NCI-H446 (cell line): ENCODE measurements around the gene MCTP1.
"Not testable (repeated sequence)": the region's sequence is repeated elsewhere in the genome, so short reads cannot be mapped to it uniquely, and the experiment has no call there.

Source experiments
- DNase-seq, 2 experiments: peaks; one replicate each; lab custom pipeline; 2025; lab: John Stamatoyannopoulos, UW

Gene MCTP1

DNA sequence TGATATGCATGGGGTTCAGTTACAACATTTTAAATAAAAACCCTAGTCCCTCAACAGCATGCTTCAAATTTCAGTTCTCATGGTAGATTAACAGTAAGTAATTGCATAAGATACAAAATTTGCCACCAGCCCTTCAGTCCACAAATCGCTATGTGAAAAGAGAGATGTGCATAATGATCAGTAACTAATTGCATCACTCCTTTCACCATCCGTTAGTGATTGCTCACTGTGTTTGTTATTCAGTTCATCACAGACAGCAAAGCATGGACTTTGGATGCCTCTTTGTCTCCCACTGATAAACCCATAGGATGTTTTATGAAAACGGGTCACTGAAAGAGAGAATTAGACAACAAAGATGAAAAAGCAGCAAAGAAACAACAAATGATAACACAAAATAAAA lies 103.2 kb downstream of the MCTP1 start:
- no peak for DNase-seq

DNA sequence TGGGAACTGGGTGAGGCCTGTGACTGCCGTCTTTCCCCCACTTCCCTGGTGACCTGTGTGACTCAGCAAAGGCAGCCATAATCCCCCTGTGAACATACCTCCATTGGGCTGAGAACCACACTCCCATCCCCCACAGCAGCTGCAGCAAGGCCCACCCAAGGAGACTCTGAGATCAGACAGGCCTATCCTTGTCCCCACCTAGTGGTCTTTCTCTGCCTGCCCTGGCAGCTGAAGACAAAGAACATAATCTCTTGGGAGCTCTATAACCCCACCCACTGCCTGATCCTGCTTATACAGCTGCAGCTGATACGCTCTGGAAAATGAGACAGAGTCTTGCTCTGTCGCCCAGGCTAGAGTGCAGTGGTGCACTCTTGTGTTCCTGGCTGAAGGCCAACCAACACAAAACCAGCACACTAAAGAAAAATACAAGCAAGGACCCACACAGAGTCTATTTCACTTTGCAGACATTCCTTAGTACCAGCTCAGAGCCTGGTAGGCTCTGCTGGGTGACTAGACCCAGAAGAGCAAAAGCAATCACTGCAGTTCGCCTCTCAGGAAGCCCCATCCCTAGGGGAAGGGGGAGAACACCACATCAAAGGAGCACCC lies 106.7 kb downstream of the MCTP1 start:
- DNase-seq: no peak

DNA sequence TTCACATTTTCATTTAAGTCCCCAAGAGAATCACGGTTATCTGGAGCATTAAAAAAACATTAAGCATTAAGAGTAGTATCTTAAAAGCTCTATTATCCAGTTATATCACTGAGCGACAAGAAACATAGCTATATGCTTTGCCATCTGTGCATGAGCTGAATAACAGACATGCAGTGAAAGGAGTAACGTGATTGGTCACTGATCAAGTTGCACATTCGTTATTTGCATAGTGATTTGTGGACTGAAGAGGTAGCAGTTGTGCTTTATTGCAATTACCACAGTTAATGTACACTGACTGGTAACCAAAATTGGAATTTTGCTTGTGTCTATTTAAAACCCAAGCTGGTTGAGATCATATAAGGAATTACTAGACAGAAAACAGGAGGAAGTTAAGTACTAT lies 107.4 kb downstream of the MCTP1 start:
- no peak for DNase-seq

DNA sequence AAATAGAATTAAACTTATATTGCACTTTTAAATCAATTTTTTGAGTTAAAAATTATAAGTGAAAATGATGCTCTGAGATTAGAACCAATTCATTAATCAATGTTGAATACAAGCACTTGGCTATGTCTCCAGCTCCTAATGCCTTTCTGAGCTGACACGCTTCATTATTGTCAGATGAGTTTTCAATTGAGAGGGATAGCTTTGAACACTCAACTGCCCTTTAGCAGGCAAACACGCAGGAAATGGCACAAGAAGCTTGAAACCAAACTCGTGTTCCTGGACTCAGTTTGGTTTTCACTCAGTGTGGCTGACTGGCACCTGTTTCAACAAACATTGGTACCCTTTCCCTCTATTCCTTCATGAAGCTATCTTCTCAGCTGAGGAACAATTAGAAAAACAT lies 109.8 kb downstream of the MCTP1 start:
- DNase-seq: no peak

DNA sequence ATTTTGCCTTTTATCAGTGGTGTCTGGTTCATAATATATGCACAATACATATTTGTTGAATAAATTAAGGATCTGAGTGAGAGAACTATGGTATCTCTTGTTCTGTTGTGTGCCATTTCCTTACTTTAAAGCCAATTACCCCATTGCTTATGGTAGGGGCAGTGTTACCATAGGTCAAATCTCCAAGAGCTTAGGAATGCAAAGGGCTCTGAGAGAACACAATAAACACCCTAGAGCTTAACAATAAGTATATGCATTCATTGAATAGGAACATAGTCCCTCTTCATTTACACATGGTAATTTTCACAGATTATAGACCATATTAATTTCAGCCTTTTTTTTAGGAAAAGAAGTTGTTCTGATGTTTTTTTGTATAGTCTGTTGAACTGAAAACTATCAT lies 112.2 kb downstream of the MCTP1 start:
- DNase-seq: no peak

DNA sequence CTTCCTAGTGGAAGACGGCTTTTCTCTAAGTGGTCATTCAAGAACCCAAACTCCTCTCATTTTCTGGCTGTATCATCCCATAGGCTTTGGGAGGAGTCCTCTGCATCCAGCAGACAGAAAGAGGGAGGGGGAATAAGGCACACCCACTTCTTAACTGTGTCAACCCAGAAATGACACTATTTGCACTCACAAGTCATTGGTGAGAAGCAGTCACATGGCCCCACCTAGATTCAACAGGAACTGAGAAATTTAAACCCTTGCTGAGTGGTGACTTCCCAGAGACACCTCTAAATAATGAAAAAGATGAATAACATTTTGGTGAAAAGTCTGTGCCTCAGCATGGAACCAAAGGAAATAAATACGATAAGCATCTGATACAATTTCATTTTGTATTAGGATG lies 120.0 kb downstream of the MCTP1 start:
- DNase-seq: no peak

DNA sequence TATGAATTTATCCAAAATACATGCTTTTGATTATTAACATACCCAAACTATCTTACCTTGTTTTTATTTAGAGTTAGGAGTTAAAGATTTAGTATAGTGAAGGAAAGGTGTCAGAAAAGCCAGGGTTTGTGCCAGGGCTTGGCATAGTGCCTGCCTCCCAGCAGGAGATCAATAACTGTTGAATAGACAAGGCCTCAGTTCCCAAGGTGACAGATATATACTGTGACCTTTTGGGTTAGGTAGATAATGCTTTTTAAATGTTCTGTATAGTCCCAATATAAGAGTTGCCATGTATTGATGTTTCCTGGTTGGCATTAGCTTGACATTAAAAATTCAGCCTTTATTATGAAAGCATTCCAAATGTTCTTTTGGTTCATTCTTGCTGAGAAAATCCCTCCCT lies 121.8 kb downstream of the MCTP1 start:
- peak in 1 of 2 experiments; percentile 22 for DNase-seq

DNA sequence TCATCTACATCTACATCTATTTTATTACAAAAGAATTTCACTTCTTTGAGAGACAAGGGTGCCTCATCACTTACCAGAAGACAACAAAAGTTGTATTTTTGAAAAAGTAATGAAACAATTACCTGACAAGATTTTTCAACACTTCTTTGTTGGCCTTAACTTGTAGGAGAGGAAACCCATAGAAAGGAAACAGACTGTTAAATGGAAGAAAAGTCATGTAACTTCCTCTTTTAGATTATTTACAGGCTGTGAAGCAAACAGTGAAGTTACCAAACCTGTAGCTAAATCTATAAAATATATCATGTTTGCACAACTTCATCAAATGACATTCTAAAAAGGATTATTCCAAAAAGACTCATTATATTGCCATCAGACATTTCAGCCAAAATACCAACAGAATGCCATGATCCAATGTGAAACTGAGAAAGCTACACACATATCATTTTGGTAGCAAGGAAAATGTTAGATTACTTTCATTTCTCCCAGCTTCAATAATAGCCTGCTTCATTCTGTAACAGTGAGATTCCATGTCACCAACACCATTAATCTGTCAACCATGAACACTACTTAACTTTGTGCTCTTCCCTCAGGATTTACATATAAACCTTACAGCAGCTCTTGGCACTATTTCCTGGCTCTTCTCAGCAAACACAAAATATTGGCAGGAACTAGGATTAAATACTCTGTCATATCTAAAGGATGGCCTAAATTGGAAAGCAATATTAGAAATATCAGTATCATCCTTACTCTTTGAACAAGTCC lies 122.5 kb downstream of the MCTP1 start:
- peak; percentile 24 to 57 for DNase-seq

DNA sequence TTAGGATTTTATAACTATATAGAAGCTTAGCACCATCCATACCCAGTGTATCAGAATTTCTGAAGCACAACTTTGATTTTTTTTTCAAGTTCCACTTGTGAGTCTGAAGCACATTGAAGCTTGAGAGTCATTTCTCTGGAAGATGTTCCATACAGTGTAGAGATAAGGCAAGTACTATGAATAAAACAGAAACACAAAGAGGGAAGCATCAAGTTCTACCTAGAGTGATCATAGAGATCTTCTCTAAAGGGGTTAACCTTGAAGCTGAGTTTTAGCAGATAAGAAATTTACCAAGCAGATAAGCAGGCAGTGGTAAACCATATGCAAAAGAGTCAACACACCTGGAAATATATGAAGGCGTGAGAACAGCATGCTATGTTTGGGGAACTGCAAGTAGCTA lies 125.3 kb downstream of the MCTP1 start:
- no peak for DNase-seq

DNA sequence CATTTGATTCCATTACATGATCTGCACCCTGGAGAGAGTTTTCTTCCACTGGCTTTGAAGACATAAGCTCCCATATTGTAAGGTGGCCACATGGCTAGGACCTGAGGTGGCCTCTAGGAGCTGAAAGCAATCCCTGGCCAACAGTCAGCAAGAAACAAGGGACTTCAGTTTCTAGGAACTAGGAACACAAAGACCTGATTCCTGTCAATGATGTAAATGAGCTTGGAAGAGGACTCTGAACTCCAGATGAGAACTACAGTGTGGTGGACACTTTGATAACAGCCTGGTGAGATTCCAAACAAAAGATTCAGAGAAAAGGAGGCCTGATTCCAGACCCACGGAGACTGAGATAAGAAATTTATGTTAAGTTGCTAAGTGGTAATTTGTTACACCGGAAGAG lies 129.0 kb downstream of the MCTP1 start:
- DNase-seq: no peak

DNA sequence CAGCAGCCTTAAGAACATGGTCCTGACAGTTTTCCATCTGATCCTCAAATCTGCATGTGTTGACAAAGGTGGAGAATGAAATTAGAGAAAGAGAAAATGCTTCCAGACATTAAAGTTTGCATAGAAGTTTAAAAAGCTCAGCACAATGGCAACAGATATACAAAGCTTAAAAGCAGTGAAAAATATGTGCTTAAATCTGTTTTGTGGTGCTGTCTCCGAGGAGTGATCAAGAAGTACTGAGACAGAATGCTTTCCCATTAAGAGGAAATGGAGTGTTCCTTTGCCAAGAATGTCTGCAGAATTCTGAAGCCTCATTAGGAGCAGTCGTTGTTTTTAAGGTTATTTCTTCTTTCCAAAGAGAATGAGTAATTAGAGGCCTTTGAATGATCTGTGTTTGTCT lies 131.4 kb downstream of the MCTP1 start:
- no peak for DNase-seq

DNA sequence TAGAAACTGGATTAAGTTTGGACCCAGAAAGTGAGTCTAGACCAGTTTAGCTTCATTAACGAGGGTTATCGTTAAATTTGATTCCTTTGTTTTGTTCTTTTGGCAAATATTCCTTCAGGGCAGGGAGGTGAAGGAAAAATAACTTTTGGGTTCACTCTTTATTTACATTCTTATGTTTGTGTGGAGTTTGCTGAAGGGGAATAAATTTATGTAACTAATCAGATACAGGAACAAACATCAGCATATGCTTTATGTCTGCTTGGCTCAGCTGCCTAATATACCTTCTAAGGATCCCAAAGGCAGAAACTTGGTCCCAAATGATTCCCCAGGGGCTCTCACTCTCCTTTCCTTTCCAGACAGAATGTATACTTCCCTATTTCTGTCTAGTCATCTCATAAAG lies 132.4 kb downstream of the MCTP1 start:
- DNase-seq: no peak

DNA sequence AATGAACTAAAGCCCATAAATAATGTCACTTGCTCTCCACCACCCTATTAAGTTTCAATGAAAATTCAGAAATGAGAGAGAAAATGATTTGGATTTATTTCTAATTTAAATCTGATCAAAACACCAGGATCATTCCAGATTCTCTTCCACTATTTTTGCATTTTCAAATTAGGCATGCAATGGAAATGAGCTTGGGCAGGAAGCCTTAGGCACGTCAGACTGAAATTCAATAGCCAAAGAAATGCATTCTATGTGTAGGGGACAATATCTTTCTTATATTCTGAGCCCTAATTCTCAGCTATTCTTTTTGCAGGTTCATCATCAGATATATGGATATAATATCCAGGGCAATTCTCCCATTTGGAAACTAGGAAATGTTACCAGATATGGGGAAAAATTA lies 132.8 kb downstream of the MCTP1 start:
- no peak for DNase-seq

DNA sequence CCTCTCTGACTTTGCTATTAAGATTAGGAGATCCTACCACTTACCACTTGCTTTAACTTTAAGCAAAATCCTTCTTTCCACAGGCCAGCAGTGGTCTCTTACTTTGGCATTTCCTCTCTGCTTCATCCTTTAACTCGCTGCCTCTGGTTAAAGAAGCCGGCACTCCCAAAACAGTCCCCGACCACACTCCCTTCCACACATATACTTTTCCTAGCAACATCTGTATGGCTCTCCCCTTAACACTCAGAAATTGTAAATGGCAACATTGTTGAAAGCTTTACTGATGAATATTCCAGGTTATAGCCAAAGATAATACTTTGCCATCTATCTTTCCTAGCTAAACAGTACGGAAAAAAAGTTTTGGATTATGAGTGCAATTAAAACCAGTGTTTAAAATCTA lies 133.2 kb downstream of the MCTP1 start:
- DNase-seq: no peak

DNA sequence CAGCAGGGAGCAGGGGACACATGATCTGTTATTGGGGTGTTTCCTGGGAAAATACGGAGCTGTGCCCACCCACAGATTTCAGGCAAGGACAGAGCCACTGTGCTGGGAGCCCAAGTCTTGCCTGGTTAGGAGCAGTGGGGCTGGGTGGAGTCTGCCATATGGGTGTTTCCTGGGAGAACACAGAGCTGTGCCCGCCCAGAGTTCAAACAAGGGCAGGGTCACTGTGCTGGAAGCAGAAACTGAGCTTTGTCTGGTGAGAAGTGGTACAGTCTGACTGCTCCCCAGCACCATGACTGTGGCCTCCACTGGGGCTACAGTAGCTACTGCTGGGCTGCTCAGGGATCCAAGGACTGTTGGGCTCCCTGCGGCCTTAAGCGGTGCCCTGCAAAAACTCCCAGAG lies 135.5 kb downstream of the MCTP1 start:
- DNase-seq: no peak

DNA sequence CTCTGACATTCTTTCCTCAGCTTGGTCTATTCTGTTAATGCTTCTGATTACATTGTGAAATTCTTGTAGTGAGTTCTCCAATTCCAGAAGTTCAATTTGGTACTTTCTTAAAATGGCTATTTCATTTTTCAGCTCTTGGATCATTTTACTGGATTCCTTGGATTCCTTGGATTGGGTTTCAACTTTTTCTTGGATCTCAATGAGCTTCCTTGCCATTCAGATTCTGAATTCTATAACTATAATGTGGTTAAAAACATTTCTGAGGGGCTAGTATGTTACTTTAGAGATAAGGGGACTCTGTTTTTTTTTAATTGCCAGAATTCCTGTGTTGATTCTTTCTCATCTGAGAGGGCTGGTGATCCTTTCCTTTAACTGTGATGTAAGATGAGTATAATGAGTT lies 136.4 kb downstream of the MCTP1 start:
- DNase-seq: no peak

DNA sequence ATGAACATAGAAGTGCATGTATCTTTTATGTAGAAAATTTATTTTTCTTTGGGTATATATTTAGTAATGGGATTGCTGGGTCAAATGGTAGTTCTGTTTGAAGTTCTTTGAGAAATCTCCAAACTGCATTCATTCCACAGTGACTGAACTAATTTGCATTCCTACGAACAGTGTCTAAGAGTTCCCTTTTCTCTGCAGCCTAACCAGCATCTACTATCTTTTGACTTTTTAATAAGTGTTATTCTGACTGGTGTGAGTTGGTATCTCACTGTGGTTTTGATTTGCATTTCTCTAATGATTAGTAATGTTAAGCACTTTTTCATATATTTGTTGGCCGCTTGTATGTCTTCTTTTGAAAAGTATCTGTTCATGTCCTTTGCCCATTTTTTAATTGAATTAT lies 141.0 kb downstream of the MCTP1 start:
- DNase-seq: not testable (repeated sequence)

DNA sequence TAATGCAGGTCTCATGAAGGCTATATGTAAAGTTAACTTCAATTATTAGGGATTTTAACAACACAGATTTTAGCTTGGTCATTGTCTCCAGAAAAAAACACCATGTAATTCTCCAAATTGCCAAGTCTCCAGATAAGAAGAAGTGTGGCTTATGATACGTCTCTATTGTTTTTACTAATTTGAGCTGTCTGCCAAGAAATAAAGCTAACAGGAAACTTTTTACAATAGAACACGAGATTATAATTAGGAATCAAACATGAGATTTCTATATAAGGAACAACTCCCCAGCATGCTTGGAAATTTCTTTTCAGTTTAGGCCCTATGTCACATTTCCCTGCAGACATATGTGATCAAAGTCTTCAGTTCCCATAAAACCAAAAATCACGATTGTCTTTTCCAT lies 142.7 kb downstream of the MCTP1 start:
- DNase-seq: no peak

DNA sequence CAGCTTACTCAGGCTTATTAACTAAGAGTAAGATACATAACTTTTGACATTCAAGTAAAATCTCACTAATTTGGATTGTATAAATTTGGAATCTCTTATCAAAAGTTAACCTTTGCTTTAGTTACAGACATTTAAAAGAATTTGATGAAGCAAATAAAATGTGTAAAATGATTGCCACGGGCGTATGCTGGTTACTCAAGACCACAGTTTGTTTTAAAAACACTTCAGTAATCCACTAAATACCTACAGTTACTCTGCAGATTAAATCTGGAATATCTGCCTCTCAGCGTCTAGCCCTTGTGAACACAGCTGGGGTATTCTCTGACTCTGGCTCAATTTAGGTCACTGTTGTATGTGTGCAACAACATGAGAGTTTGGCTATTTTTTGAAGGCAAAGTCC lies 143.8 kb downstream of the MCTP1 start:
- DNase-seq: no peak

DNA sequence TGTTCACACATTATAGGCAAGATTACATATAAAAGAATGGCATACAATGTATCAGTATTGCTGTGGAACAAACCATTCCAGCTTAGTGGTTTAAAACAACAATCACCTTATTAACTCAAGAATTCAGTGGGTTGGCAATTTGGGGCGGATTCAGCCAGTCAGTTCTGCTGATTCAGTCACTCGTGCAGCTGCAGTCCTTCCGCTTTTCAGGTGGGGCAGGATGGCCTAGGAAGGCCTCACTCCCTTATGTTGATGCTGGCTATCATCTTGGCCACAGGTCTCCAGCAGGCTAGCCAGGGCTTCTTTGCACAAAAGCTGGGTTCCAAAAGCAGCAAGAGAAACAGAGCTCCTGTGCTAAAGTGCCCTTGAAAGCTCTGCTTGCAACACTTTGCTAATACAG lies 150.6 kb downstream of the MCTP1 start:
- DNase-seq: no peak

DNA sequence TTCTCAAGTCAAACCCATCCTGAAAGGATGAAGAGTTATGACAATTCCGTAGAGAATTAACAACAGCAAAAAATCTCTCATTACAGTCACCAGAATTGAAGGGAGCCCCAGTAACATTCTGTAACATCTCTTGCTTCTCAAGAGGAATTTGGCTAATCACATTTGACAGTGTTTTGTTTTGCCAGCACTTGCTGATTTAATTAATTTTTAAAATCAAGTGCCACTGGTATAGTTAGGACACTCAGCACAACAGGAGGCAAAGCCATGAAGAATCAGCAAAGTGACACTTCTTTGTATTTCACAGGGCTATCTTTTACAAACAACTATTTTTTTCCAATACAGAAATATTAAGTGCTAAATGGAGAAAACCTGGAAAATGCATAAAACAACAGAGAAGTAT lies 152.8 kb downstream of the MCTP1 start:
- DNase-seq: no peak

DNA sequence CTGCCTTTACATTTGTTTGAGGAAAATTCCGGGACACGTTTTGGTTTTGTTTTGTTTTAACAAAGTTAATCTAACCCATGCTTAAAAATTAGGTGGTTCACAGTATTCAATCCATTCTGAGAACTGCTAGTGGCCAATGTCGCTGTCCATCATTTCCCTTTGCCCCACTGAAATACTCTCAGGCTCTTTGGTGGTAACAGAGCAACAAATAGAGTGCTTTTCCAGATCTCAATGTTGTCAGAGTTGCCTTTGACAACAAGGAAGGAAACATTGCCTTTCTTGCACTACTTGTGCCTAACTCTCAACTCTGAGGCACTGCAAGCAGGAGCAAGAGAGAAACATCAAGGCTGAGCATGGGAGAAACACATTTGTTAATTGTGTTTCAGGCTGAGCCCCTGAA lies 154.0 kb downstream of the MCTP1 start:
- no peak for DNase-seq

DNA sequence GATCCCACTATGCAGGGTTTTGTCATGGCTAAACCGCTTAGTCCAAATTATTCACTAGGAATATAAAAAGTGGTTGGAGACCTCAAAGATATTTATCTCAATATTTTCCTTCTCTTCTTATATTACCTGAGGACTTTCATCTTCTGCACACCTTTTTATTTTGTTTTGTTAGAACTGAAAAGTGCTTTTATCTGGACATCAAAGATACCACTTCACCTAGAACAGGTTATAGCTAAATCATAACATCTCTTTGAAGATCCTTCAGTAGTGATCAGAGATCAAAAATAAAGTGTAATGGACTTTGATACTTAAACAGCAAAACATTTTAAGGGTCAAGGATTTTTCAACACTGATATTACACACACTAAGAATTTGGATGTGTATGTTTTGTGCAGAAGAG lies 160.2 kb downstream of the MCTP1 start:
- DNase-seq: no peak

DNA sequence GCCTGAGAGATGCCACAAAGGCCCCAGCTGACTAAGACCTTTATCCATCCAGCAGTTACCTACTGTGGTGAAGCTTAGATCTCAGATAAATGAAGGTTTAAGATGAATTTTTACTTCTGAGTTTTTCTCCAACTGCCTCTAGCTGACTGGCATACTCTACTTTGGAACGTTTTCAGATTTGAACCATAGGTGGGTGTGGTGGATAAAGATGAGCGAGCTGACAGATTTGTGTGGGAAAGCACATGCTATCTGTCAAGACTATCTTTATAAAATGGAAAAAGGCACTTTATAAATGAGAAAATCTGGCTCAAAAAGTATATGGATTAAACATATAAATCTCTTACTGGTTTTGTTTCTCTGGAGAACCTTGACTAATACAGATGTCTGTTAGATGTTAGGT lies 160.8 kb downstream of the MCTP1 start:
- DNase-seq: no peak
